ENCODE data around the gene ZNRF3.

- TF ChIP-seq POLR2A (IDR thresholded peaks at IDR 0.05; ENCODE audit: low read depth) (no peak), POLR2AphosphoS5 (IDR thresholded peaks at IDR 0.05) (no peak)
These were observed 115.3 kb downstream of the ZNRF3 start for GRCh38 chr22:28998681-28999080.
